MM.1S (cell line): ENCODE measurements around the gene WWC2.

Experiments used
- CTCF ChIP-seq: fragments of 300-600 bp; sonication (generic); IDR thresholded peaks from 2 replicates; pipeline ENCODE4 v1.5.1; 2016; ENCODE audit warnings: antibody characterized with exemption, low read length, mixed read lengths
- EZH2 ChIP-seq: fragments of 300-600 bp; sonication (generic); optimal IDR thresholded peaks from 2 replicates; pipeline ENCODE3; 2017; ENCODE audit warnings: low read depth, mild to moderate bottlenecking, antibody characterized with exemption, low read length, mixed read lengths
- EZH2phosphoT487 ChIP-seq: fragments of 300-600 bp; sonication (generic); IDR thresholded peaks from 2 replicates; pipeline ENCODE4 v1.6.1; 2018; ENCODE audit warnings: antibody characterized with exemption, low read length

DNA sequence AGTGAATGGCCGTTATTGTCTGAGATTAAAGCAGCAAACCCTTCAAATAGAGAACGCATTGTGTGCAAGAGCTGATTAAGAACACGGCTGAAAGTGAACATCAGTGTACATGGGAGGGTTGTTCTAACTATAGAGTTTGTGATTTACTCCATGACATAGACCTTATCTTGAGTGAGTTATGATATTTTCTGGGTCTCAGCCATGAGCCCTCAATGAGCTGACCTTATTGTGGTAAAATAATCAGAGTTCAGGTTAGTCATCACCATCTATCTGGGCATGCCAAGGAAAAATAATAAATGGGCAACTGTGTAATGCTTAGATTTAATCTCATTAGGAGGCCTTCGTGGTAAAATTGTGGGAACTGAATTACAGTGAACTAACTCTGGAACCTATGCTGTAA, 256.3 kb downstream of the WWC2 start:
- no peak for TF ChIP-seq CTCF
- no peak for TF ChIP-seq EZH2
- no peak for TF ChIP-seq EZH2phosphoT487
